Ovary (tissue), 9 donors: ENCODE measurements around the gene MUC6. TPM values are rescaled to one million over a fixed set of nuclear protein-coding genes. Genes with fewer than 3 reads are reported as not detected.

Experiments used
- DNase-seq, 5 donors: peaks; one replicate each; pipeline ENCODE4 v3.0.0-alpha.2; 2019 to 2020
- H3K27ac ChIP-seq, 2 donors: fragments of 200-600 bp; one replicate each; pipeline versions ENCODE4 v1.5.1 to v1.8.0; 2019 to 2022
- H3K27me3 ChIP-seq: fragments of 200-600 bp; one replicate; pipeline ENCODE4 v1.8.0; 2022
- H3K36me3 ChIP-seq: fragments of 200-600 bp; sonication (generic); one replicate; pipeline ENCODE4 v1.5.1; 2019
- H3K4me1 ChIP-seq: one replicate; pipeline ENCODE4 v1.8.1; 2013; ENCODE audit warnings: mild to moderate bottlenecking, moderate library complexity; ENCODE audit not compliant: insufficient read depth
- H3K4me3 ChIP-seq: fragments of 200-600 bp; sonication (generic); one replicate; pipeline ENCODE4 v1.5.1; 2017
- H3K9me3 ChIP-seq, 2 donors: fragments of 200-600 bp in 1 of 2; sonication (generic) in 1 of 2; one replicate each; pipeline versions ENCODE4 v1.5.1 to v1.8.1; 2013 to 2019; ENCODE audit warnings: mild to moderate bottlenecking in 1 of 2, moderate library complexity in 1 of 2
- CTCF ChIP-seq, 3 donors: fragments of 450-650 bp in 2 of 3; fragments of 200-600 bp in 1 of 3; IDR thresholded peaks; one replicate each; pipeline versions ENCODE4 v1.5.1 to v1.8.0; 2016 to 2022; ENCODE audit warnings: antibody characterized with exemption in 3 of 3, mild to moderate bottlenecking in 1 of 3
- EP300 ChIP-seq: sonication (generic); formaldehyde crosslinking; IDR thresholded peaks from one replicate; pipeline ENCODE4 v1.6.1; 2017; ENCODE audit warnings: antibody characterized with exemption
- POLR2A ChIP-seq: fragments of 450-650 bp; IDR thresholded peaks from one replicate; pipeline ENCODE4 v1.6.1; 2017; ENCODE audit warnings: antibody characterized with exemption, mild to moderate bottlenecking, moderate library complexity
- WGBS, 3 donors: extraction: QIAGEN DNeasy Blood & Tissue Kit in 1 of 3; methylation state at CpG; one replicate each; pipeline versions ENCODE4 v1.1.5 to v1.1.7; 2013 to 2017; 5-methylcytosine and 5-hydroxymethylcytosine counted together
- intact Hi-C, 4 donors: fragments of 100-400 bp; cut with DNase I; formaldehyde crosslinking; loops; one replicate each; pipeline versions ENCODE4 v1.11.0 to v1.15.1; 2022 to 2023
- polyA plus RNA-seq, 2 donors: library from polyadenylated mRNA; stranded (reverse); fragments of 200-250 nt in 1 of 2; fragments of 350-450 nt in 1 of 2; fragmentation: Illumina TruSeq in 1 of 2; extraction: RNeasy Lipid Tissue Mini Kit (QIAGEN cat#74804) in 1 of 2; gene quantifications; one replicate each; pipeline ENCODE4 v1.2.3, GENCODE V29; 2013 to 2014
- total RNA-seq, 7 donors: library from RNA; depleted of rRNA in 2 of 7; stranded (reverse); fragments of >200 nt in 2 of 7; fragmentation: NEBNext Ultra II Directional in 3 of 7; extraction: Animal tissue kit (Norgen Biotek cat#: 25700) in 3 of 7; gene quantifications; one replicate each; pipeline versions ENCODE4 v1.1.0 to v1.2.4, GENCODE V29; 2016 to 2023
- donor health status: DM: no; HTN: no; CAD: no; lungs with moderate emphysema.
- donor health status: DM: no; HTN: no; CAD: no.
- donor health status: Bipolar disorder and iron deficiency.
- donor health status: DM: yes; HTN: yes; CAD: no.
- donor health status: DM: no; HTN: no; CAD: no.
- donor health status: DM: yes; HTN: yes; CAD: no.

MUC6 gene
- total and polyA plus RNA-seq, 9 donors: 0.02 to 7.2 (median 0.31) TPM; not detected in 1

DNA sequence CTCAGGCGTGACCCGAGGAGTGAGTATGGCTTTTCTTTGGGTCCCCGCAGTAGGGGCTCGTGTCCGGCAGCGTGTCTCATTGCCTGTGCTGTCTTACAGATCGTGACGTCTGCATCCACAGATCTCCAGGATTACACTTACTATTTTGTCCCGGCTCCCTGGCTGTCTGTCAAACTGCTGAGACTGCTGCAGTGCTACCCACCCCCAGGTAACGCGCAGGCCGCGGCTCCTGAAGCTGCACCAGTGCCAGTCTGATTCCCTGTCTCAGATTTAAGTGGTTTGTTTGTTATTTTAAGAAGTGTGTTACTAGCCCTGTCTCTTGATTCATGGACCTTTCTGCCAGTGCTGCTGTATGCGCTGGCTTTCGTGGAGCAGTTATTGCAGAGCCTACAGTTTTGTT, 52.0 kb downstream of the MUC6 start:
- DNase-seq: no peak
- Histone ChIP-seq H3K27ac (no peak overlapping the region), H3K27me3 (no peaks in the 10 kb centered on the region), H3K36me3 (no peaks in the 10 kb centered on the region), H3K9me3 (no peaks in the 10 kb centered on the region), H3K4me1 (no peaks in the 10 kb centered on the region), H3K4me3 (no peak overlapping the region)
- TF ChIP-seq CTCF (IDR thresholded peaks at IDR 0.05): no peak
- no peak for TF ChIP-seq EP300
- no peak for TF ChIP-seq POLR2A
- intact Hi-C loops: no loop called here
- 84 to 98% (median 90%) methylated on average over 15 of the region's 15 CpGs for WGBS, 3 donors

DNA sequence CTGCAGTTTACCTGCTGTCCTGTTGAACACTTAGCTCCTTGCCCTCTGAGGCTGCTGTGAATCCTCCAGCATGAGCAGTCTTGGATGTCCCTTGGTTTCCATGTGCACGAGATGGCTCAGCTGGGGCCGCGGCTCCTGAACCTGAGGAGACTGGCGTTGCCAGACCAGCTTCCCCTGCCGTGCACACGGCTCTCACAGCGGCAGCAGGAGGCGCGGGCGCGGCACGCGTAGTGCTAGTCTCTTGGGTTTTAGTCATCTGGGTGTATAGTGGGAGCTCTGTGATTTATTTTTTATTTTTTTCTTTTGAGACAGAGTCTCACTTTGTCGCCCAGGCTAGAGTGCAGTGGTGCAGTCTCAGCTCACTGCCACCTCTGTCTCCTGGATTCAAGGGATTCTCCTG, 54.8 kb downstream of the MUC6 start:
- H3K36me3 ChIP-seq: no peaks in the 10 kb centered on the region
- H3K27ac ChIP-seq: no peak overlapping the region
- intact Hi-C loops: no loop called here
- no peak for TF ChIP-seq EP300
- no peak for TF ChIP-seq POLR2A
- TF ChIP-seq CTCF (IDR thresholded peaks at IDR 0.05): no peak
- WGBS, 3 donors: 92 to 97% (median 95%) methylated on average over 14 of the region's 14 CpGs
- no peak overlapping the region for H3K4me3 ChIP-seq
- no peaks in the 10 kb centered on the region for H3K4me1 ChIP-seq
- DNase-seq: no peak
- H3K9me3 ChIP-seq: no peaks in the 10 kb centered on the region
- no peaks in the 10 kb centered on the region for H3K27me3 ChIP-seq

DNA sequence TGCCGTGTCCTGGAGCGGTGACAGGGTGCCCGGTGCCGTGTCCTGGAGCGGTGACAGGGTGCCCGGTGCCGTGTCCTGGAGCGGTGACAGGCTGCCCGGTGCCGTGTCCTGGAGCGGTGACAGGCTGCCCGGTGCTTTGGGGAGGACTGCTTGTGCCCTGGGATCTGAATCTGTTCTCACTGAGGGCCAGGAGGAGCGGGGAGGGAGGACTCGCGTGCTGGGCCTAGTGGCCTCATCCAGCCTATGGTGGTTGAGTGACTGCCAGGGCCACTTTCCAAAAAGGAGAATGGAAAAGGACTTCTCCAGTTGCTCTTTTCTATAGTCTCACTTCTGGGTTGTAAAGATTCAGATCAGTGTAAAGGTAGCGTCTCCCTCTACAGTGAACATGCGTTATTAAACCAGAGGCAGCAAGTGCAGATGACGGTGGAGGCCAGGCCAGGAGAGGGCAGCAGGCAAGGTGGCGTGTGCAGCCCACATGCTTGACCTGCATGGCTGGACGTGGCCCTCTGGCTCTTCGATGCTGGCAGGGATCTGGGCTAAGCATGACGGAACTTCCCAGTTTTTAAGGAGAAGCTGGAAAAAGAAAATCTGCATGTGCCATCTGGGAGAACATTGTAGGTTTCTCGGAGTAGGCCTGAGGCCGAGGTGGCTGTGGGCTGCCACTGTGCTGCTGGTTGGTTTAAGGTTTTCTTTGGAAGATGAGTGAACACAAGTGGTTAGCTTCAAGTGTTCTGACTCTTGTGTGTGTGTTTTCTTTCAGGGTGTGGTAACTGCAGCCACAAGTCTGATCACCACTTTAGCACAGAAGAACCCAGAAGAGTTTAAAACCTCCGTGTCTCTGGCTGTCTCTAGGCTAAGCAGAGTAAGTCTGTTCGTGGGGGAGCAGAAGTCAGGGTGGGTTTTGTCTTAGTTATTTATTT, 55.8 kb downstream of the MUC6 start:
- Histone ChIP-seq H3K27ac (no peak overlapping the region), H3K27me3 (no peaks in the 10 kb centered on the region), H3K36me3 (no peaks in the 10 kb centered on the region), H3K4me3 (no peak overlapping the region), H3K9me3 (no peaks in the 10 kb centered on the region), H3K4me1 (no peaks in the 10 kb centered on the region)
- intact Hi-C loops: no loop called here
- DNase-seq: no peak
- 79 to 87% (median 82%) methylated on average over 19 to 26 of the region's 26 CpGs for WGBS, 3 donors
- TF ChIP-seq CTCF (IDR thresholded peaks at IDR 0.05) (no peak), POLR2A (no peak), EP300 (no peak)

GRCh38 chr11:978781-979180, 57.7 kb downstream of the MUC6 start:
- Histone ChIP-seq H3K4me1 (no peaks in the 10 kb centered on the region), H3K27ac (no peak overlapping the region), H3K36me3 (no peaks in the 10 kb centered on the region), H3K27me3 (no peaks in the 10 kb centered on the region), H3K9me3 (no peaks in the 10 kb centered on the region), H3K4me3 (no peak overlapping the region)
- intact Hi-C loops: no loop called here
- DNase-seq: no peak
- TF ChIP-seq EP300 (no peak), CTCF (IDR thresholded peaks at IDR 0.05) (no peak), POLR2A (no peak)
- WGBS, 3 donors: 72 to 76% (median 73%) methylated on average over 16 of the region's 16 CpGs
